AG09319 (cell line): ENCODE results near the gene SYCN.

Source experiments
- DNase-seq: peaks from one replicate; pipeline ENCODE4 v3.0.0-alpha.2; 2010; ENCODE audit warnings: low read depth; ENCODE audit errors: extremely low read depth
- CTCF ChIP-seq: IDR thresholded peaks from 2 replicates; pipeline ENCODE4 v1.5.1; 2011; ENCODE audit warnings: low read depth, mild to moderate bottlenecking, inconsistent platforms, low read length, moderate library complexity

The SYCN gene

DNA sequence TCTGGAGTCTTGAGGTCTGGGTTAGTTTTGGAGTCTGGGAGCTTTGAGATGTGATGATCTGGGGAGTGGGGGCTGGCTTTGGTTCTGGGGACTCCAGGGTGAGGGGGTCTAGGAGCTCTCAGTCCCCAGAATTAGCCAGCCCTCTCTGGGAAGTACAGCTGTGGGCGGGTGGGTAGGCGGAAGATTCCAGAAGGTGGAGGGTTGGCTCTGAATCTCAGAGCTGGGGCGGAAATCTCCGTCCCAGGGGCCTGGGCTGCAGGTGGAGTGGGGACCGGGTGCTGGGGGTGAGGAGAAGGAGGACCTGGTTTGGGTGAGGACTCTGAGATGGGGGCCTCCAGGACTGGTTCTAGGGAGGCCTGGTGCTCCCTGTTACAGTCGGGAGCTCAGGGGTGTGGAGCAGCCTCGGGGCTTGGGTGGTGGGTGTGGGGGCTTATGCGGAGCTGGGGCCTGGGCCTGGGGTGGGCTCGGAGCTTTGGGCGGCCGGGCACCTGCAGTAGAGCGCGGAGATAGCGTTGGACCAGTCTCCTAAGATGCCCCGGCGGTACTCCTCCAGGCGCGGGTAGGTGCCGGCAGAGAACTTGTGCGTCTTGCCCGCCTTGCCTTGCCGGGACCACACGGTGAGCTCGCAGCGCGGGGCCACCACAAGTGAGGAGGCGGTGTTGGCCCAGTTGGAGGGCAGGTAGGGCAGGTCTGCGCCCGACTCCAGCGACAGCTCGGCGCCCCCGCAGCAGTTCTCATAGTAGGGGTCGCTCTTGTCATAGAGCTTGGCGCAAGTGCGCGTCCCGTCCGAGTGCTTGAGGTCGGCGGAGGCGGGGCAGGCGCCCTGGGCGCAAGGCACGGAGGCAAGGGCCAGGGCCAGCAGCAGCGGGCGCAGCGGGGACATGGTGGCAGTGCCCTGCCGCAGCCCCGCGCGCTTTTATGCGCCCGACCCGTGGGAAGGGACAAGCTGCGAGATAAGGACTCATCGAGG is at the start of gene SYCN:
TSS of gene SYCN (minus strand) at position 892 of the 970 bp plus-strand sequence. CDS start at position 883, 9 bp downstream.
- TF ChIP-seq CTCF, result no peak
- DNase-seq, result no peak

DNA sequence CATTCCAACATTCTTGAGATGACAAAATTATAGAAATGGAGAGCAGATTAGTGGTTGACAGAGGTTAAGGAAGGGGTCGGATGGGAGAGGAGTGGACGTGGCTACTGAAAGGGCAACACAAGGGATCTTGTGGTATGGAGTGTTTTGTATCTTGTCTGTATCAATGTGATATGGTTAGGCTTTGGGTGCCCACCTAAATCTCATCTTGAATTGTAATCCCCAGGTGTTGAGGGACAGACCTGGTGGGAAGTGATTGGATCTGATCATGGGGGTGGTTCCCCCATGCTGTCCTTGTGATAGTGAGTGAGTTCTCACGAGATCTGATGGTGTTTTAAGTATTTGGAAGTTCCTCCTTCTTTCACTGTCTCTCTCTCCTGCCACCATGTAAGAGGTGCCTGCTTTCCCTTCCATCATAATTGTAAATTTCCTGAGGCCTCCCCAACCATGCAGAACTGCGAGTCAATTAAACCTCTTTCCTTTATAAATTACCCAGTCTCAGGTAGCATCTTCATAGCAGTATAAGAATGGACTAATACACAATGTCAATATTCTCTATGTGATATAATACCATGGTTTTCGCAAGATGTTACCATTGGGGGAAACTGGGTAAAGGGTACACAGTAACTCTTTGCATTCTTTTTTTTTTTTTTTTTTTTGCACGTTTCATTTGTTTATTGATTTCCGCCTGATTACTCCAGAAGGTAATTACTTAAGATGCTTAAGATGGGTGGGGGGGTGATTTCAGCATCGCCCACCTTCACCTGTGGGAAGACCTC is 49.5 kb upstream of the SYCN start:
- TF ChIP-seq CTCF, result no peak
- DNase-seq, result no peak

GRCh38 chr19:39252458-39252857 is 48.4 kb upstream of the SYCN start:
- TF ChIP-seq CTCF, result no peak
- DNase-seq, result no peak

GRCh38 chr19:39251846-39252245 is 47.8 kb upstream of the SYCN start:
- TF ChIP-seq CTCF, result no peak
- no peak for DNase-seq

DNA sequence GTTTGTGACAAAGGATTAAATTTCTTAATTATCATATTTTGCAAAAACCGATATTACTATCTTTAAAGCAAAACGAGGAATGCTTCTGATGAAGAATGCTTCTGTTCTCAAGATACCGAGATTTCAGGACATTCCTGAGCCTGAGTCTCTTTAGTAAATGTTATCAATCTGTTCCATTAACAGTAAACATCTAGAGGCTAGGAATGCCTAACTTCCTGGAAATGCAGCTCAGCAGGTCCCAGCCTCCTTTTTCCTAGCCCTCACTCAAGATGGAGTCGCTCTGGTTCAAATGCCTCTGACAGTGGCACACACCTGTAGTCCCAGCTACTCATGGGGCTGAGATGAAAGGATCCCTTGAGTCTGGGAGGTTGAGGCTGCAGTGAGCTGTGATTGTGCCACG is 47.0 kb upstream of the SYCN start:
- no peak for TF ChIP-seq CTCF
- DNase-seq, result no peak

DNA sequence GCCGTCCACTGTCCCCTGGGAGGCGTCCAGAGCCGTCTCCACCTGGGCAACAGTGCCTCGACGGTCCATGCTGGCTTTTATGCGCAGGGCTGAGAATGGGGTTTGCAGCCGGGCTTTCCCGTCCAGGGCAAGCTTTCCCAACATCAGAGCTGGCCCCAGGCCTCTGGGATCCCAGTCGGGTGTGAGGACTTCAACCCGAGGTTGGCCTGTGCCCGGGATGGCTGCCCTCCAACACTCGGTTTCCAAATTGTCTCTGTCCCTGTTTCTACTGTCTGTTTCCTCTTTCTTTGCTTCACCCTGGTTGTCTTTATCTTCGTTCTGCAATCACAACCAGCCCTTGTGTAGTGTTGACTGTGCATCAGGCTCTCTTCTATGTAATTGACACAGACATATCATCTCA is 44.7 kb upstream of the SYCN start, which contains the start of gene IFNL4:
TSS of gene IFNL4 (minus strand) at position 51 of the 400 bp plus-strand sequence.
- no peak for DNase-seq
- TF ChIP-seq CTCF, result no peak
